NCI-H2081 treated with DMSO at 0.1 percent for 48 hours (cell line): ENCODE results near the gene CCR3.
"Not testable (repeated sequence)": the region's sequence is repeated elsewhere in the genome, so short reads cannot be mapped to it uniquely, and the experiment has no call there.

Experiments used
- DNase-seq: peaks from one replicate; lab custom pipeline; 2025; lab: John Stamatoyannopoulos, UW

The CCR3 gene

DNA sequence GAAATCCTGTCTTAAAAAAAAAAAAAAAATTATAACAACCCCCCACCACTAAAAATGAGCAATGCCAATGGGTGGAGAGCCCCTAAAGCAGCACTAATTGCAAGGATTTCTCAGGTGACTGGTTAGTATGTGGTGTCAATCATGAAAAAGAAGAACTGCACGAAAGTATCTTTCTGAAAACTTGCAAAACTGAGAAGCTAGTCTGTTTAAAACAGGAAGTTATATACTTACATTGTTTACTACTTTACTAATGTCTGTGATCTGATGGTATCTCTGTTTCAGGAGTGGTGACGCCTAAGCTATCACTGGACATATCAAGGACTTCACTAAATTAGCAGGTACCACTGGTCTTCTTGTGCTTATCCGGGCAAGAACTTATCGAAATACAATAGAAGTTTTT, at the start of gene CCR3:
CCR3 (plus strand) TSS at position 341 of the 400 bp plus-strand sequence. CDS start 22,699 bp downstream, outside the sequence.
- DNase-seq, result no peak

DNA sequence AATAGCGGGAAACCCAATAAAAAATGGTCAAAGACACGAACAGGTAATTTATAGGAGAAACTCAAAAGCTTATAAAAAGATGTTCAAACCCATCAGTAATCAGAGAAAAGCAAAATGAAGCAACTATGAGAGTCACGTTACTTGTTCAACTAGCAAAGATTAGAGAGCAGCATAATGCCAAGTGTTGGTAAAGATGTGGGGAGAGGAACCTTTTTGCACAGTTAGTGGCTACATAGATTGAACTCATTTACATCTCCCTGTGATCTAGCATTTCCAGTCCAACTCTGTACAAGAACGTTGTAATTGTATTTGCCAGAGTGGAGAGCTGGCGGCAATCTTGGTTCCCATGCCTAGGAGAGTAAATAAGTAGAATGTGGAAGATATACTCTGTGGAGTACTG, 49.3 kb upstream of the CCR3 start:
- DNase-seq, result no peak

- no peak for DNase-seq
Measured at GRCh38 chr3:46193436-46193835, 48.8 kb upstream of the CCR3 start.

DNA sequence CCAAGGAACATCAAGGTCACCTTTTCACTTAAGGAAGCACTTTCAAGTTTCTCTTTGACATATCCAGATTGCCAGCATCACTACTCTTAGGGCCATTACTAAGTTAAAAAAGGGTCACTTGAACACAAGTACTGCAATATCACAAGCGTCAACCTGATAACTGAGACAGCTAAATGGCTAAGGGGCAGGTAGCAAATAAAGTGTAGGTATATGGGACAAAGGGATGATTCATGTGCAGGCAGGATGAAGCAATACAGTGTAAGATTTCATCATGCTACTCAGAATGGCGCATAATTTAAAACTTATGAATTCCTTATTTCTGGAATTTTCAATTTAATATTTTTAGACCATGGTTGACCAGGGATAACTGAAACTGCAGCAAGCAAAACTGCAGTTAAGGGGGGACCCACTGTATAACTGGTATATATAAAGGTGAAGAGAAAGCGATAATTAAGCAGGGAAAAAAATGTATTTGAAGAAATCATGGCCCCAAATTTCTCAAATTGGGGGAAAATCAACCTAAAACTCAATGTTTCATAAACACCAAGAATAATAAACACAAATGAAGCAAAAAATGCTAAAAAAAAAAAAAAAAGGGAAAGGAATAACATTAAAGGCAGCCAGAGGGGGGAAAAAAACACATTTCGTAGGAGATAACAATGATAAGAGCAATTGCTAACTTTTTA, 47.2 kb upstream of the CCR3 start:
- no peak for DNase-seq

GRCh38 chr3:46196261-46196957, 45.9 kb upstream of the CCR3 start:
- DNase-seq, result no peak

- DNase-seq, result no peak
Measured at GRCh38 chr3:46200211-46200610, 42.0 kb upstream of the CCR3 start.

GRCh38 chr3:46200790-46201189, 41.5 kb upstream of the CCR3 start:
- DNase-seq, result no peak

DNA sequence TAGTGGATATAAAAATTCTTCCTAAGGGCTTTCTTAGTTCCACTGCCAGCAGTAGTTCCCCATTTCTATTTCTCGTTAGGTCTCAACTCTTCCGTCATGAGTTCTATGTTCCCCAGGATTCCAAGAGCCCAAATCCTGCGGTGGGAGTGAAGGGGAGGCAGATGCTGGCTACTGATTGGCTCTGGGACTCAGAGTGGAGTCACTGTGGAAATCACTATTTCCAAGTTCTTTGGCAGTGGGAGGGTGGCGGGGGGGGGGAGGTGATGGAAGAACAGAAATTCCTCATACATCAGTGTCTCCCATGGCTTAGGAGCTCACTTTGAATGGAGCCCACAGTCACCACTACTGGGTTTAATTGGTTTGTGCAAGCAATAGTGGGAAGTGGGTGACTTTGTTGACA, 39.7 kb upstream of the CCR3 start:
- DNase-seq, result no peak

DNA sequence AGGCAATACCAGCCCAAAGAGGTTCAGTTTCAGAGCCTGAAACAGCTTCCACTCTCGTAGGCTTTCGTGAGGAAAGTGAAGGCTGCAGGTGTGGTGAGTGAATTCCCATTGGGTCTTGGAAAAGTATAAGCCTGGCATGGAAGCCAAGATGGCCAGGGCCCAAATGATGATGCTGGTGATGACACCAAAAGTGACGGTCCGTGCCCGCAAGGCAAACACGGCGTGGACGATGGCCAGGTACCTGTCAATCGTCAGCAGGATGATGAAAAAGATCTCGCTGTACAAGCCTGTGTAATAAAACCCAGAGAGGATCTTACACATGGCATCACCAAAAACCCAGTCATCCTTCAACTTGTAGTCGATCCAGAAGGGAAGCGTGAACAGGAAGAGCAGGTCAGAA, 38.6 kb upstream of the CCR3 start:
- no peak for DNase-seq

DNA sequence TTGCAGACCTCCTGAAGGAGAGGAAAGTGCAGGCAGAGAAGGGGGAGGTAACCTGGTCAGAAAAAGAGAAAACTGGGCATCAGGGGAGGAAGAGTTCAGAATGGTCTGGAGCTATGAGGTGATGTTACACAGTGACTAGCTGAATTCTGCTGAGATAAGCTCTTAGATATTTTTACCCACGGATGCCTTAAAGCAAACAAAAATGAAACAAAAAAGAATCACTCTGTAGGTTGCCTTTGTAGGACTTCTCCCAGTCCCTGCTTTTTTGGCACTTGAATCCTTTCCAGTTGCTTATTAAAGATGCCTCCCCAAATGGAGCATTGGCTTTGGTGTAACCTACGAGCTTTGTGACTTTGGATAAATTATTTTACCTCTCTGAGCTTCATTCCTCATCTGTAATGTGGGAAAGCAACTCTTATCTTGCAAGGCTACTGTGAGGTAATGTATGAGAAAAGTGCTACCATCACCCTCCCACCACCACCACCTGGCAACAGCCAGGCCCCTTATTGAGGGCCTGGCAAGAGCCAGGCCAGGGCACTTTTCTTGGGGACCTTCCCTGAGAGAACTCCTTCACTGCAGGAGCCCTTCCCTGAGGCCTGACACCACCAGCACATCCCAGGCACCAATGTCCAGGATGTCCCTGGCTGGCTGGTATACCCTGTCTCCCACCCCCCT, 36.8 kb upstream of the CCR3 start:
- DNase-seq, result no peak

DNA sequence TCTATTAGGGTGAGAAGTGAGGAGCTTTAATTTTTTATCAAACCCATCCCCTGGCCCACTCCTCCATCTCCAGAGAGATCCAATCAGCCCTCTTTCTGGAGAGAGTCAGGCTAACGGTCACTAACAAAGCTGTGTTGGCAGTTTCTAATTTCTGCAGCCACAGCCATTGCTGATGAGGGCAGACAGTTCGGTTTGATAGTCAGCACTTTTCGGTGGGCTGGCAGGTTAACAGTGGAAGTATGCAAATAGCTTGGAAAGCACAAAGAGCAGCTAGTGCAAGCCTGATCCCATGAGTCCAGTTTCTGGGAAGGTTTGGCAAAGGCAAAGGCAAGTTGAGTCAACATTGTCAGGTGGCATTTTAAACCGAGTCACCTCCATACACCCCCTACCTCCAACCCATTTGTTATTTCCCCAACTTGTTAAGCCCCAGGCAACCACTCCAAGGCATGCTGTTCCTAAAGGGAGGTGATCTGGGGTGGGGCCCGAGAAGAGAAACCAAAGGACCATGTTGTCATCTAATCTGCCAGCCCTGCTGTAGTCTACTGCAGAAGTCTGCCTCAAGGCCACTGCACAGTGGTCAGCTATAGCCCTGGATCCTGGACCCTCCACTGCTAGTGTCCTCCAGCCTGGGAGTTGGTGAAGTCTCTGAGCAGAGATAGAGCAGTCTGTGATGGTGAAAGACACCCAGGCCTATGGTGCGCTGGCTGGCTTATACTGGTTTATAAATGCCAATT, 35.8 kb upstream of the CCR3 start:
- DNase-seq, result no peak

DNA sequence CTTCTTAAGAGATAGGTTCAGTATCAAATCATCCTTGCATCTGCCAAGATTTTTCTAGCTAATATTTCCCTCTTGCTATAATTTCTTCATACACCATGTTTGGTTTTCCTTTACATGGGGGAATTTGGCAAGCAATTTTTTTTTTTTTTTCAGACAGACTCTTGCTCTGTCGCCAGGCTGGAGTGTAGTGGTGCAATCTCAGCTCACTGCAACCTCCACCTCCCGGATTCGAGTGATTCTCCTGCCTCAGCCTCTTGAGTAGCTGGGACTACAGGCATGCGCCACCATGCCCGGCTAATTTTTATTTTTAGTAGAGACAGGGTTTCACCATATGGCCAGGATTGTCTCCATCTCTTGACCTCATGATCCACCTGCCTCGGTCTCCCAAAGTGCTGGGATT, 34.7 kb upstream of the CCR3 start:
- not testable (repeated sequence) for DNase-seq

DNA sequence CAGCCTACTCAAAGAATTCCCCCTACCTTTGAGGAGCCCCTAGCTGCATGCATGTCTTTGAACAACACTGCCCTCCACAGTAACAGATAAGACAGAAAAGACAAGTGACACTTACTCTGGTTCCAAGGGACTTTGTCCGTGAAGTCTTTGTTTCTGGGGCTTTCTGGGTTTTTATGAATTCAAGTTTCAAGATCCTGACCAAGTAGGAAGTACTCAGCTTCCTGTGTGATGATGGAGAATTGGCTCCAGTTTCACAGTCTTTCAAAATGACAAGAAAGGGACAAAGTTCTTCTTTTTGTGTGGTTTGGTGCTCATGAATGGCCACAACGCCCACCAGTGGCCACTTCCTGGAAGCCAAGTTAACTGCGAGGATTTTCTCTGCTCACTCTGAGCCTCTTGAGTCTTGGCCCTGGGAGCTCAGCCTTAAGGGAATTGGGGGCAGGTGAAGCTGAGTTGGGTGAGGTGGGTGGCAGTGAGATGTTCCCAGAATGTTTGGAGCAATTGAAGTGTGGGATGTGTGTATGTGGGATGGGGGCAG, 34.0 kb upstream of the CCR3 start, which contains the start of gene CCR1:
CCR1 (minus strand) TSS at position 147 of the 538 bp plus-strand sequence. CDS start 4,000 bp downstream, outside the sequence.
- no peak for DNase-seq

- no peak for DNase-seq
Measured at GRCh38 chr3:46209053-46209452, 33.2 kb upstream of the CCR3 start.

GRCh38 chr3:46209746-46210470, 32.4 kb upstream of the CCR3 start:
- no peak for DNase-seq

DNA sequence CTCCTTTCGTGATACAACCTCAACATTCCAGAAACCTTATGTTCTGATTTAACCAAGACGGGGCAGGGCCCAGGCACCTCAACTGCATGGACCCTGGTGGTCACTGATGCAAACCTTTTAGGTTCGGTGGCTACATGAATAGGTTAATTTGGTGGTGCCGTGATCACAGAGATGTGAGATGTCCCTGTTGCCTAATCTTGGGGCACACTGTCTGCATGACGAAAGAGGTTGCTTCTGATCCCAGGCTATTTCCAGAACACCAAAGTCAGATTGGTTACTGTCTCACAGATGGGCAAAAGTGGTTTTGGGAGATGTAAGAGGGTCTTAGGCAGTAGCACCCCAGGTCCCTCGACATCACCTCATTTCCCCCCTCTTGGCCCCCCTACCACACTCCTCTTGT, 30.2 kb upstream of the CCR3 start:
- DNase-seq, result no peak

DNA sequence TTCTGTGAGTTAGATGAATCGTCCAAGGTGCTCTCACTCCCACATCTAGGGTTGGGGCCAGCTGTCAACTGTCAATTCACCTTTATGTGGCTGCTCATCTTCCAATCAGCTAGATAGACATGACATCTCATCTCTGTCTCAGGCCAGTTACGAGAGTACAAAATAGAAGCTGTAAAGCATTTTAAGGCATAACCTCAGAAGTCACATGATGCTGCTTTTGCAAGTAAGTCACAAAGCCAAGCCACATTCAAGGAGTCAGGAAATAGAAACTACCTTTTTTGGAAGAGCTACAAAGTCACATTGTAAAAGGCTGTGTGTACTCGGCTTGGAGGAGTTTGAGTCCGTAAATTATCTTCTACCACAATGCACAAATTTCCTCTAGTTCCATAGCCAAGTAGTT, 29.1 kb upstream of the CCR3 start:
- DNase-seq, result no peak

GRCh38 chr3:46214751-46215352, 27.4 kb upstream of the CCR3 start:
- DNase-seq, result no peak

GRCh38 chr3:46215810-46216414, 26.3 kb upstream of the CCR3 start:
- no peak for DNase-seq

DNA sequence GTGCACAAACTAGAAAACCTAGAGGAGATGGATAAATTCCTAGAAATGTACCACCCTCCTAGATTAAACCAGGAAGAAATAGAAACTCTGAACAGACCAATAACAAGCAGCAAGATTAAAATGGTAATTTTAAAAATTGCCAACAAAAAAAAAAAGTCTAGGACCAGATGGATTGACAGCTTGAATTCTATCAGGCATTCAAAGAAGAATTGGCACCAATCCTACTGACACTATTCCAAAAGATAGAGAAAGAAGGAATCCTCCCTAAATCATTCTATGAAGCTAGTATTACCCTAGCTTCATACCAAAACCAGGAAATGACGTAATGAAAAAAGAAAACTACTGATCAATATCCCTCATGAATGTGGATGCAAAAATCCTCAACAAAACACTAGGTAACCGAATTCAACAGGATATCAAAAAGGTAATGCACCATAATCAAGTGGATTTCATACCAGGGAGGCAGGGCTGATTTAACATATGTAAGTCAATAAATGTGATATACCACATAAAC, 24.0 kb upstream of the CCR3 start:
- no peak for DNase-seq
